GM12892 (cell line): ENCODE measurements around the gene ZMIZ2.

ENCODE experiments used
- POLR2A ChIP-seq: IDR thresholded peaks from 2 replicates; pipeline ENCODE4 v1.6.1; 2011; ENCODE audit warnings: low read depth, low read length, control low read depth
- POLR2AphosphoS5 ChIP-seq: IDR thresholded peaks from 2 replicates; pipeline ENCODE4 v1.6.1; 2011; ENCODE audit warnings: low read depth, low read length, control low read depth

GRCh38 chr7:44738051-44738723, 10.5 kb upstream of the ZMIZ2 start:
- TF ChIP-seq POLR2A (no peak), POLR2AphosphoS5 (no peak)
